ENCODE measurements around the gene KLK4. TPM values are rescaled to one million over a fixed set of nuclear protein-coding genes. Genes with fewer than 3 reads are reported as not detected.
A peak's percentile ranks its signal among the peaks of the same experiment; 100 is the strongest.

Gene KLK4
- total and polyA plus RNA-seq, 10 of the 15 experiments (the other 5 are each of a cell fraction or from before 2014, with no cell fraction given): 0.06 to 0.31 TPM; not detected in 8

- no peak overlapping the region for H2AFZ ChIP-seq (ENCODE audit: control insufficient read depth, low read depth, low read length)
- 93% methylated on average over 3 of the region's 4 CpGs for WGBS (ENCODE audit: insufficient coverage, insufficient replicate concordance, low lambda C conversion rate, missing lambda C conversion rate)
- H3K4me3 ChIP-seq: no peak overlapping the region
- ATAC-seq (no peak), DNase-seq (ENCODE audit: low read depth, low spot score) (no peak), FAIRE-seq (no peak)
- CTCF ChIA-PET: no interaction called here
- no peaks in the 10 kb centered on the region for H3K36me3 ChIP-seq (ENCODE audit: control insufficient read depth in 2 of 2, insufficient read depth in 2 of 2, low read length in 1 of 2)
- BruUV-seq (replicated peaks): no TSS peak
- H3K27me3 ChIP-seq (replicated peaks in 1 of 2; ENCODE audit: control insufficient read depth in 2 of 2, insufficient read depth in 2 of 2, low read length in 1 of 2): no peaks in the 10 kb centered on the region
- H3K27ac ChIP-seq (ENCODE audit: control insufficient read depth, insufficient read depth): no peak overlapping the region
- no peak overlapping the region for H3K4me2 ChIP-seq (ENCODE audit: control insufficient read depth, insufficient read depth)
- H3K79me2 ChIP-seq (ENCODE audit: control insufficient read depth, insufficient read depth, low read length): no peaks in the 10 kb centered on the region
- intact Hi-C loops (cut with micrococcal nuclease; ENCODE audit: unreplicated experiment) (no loop called here), in situ Hi-C loops (cut with MboI) (no loop called here)
- H3K4me1 ChIP-seq (ENCODE audit: control insufficient read depth, insufficient read depth, low read length): peaks cover 5% of the 10 kb centered on the region
- no peak overlapping the region for H3K9ac ChIP-seq (ENCODE audit: control insufficient read depth, insufficient read depth, low read length)
- H4K20me1 ChIP-seq (ENCODE audit: control insufficient read depth, insufficient read depth): no peaks in the 10 kb centered on the region
- TF ChIP-seq TARDBP (IDR thresholded peaks at IDR 0.05; ENCODE audit: borderline replicate concordance) (no peak), ZNF622 (IDR thresholded peaks at IDR 0.05) (no peak), ASH2L (IDR thresholded peaks at IDR 0.05; ENCODE audit: borderline replicate concordance, low read depth) (no peak), MTA2 (IDR thresholded peaks at IDR 0.05; ENCODE audit: low read depth) (no peak), NRF1 (conservative IDR thresholded peaks at IDR 0.05; ENCODE audit: low read depth, low read length) (no peak)
- SMC1A ChIA-PET (ENCODE audit: uncharacterized antibody, unreplicated experiment): interaction anchor here (1.7 to 3.8 kb wide), 2 partner anchors 19 to 197 kb away, joined by 3 to 32 read pairs; no protein-coding TSS in a partner anchor
- RAD21 ChIA-PET (ENCODE audit: unreplicated experiment): interaction anchor here (1.6 kb wide), 1 partner anchor 19 kb away, joined by 4 read pairs; no protein-coding TSS in a partner anchor
- POLR2A ChIA-PET: no interaction called here
- no peaks in the 10 kb centered on the region; the same call in 2 of the 3 replicates for H3K9me3 ChIP-seq (replicated peaks; ENCODE audit: control insufficient read depth, insufficient read depth, low read length)
Observed at GRCh38 chr19:50902640-50903039, 8.6 kb downstream of the KLK4 start.

- Histone ChIP-seq H3K36me3 (ENCODE audit: control insufficient read depth in 2 of 2, insufficient read depth in 2 of 2, low read length in 1 of 2) (no peaks in the 10 kb centered on the region), H3K27ac (ENCODE audit: control insufficient read depth, insufficient read depth) (no peak overlapping the region), H3K27me3 (replicated peaks in 1 of 2; ENCODE audit: control insufficient read depth in 2 of 2, insufficient read depth in 2 of 2, low read length in 1 of 2) (no peaks in the 10 kb centered on the region), H3K9ac (ENCODE audit: control insufficient read depth, insufficient read depth, low read length) (no peak overlapping the region), H3K4me2 (ENCODE audit: control insufficient read depth, insufficient read depth) (no peak overlapping the region), H4K20me1 (ENCODE audit: control insufficient read depth, insufficient read depth) (no peaks in the 10 kb centered on the region), H3K4me1 (ENCODE audit: control insufficient read depth, insufficient read depth, low read length) (peaks cover 21% of the 10 kb centered on the region), H3K9me3 (replicated peaks; ENCODE audit: control insufficient read depth, insufficient read depth, low read length) (peaks cover 5% of the 10 kb centered on the region; the same call in 1 of the 3 replicates), H2AFZ (ENCODE audit: control insufficient read depth, low read depth, low read length) (no peak overlapping the region), H3K79me2 (ENCODE audit: control insufficient read depth, insufficient read depth, low read length) (no peaks in the 10 kb centered on the region), H3K4me3 (no peak overlapping the region)
- no peak for ATAC-seq
- ChIA-PET SMC1A (ENCODE audit: uncharacterized antibody, unreplicated experiment) (interaction anchor here (0.7 to 4.7 kb wide), 5 partner anchors 10 to 1226 kb away, joined by 3 to 28 read pairs (median 3); no protein-coding TSS in a partner anchor), POLR2A (interaction anchor here (0.6 kb wide), 2 partner anchors 9 to 18 kb away, joined by 3 to 4 read pairs; no protein-coding TSS in a partner anchor), CTCF (interaction anchor here (1.0 to 4.0 kb wide), 3 partner anchors 22 to 343 kb away, joined by 3 to 33 read pairs (median 4); no protein-coding TSS in a partner anchor), RAD21 (ENCODE audit: unreplicated experiment) (interaction anchor here (2.3 to 3.8 kb wide), 2 partner anchors 22 to 79 kb away, joined by 11 to 19 read pairs; no protein-coding TSS in a partner anchor)
- in situ Hi-C loops (cut with MboI) (loop anchor here (10.0 kb wide), 1 partner anchor 545 kb away; no protein-coding TSS in a partner anchor), intact Hi-C loops (cut with micrococcal nuclease; ENCODE audit: unreplicated experiment) (loop anchor here (5.0 to 10.0 kb wide), 2 partner anchors 62 to 545 kb away; no protein-coding TSS in a partner anchor)
- WGBS (ENCODE audit: insufficient coverage, insufficient replicate concordance, low lambda C conversion rate, missing lambda C conversion rate): 56% methylated on average over 3 of the region's 3 CpGs
- DNase-seq (ENCODE audit: low read depth, low spot score): no peak
- TF ChIP-seq ZBTB40 (IDR thresholded peaks at IDR 0.05; ENCODE audit: borderline replicate concordance) (peak; percentile 46; the same call in 1 of the 2 replicates), HDAC2 (IDR thresholded peaks at IDR 0.05) (no peak), LARP7 (IDR thresholded peaks at IDR 0.05) (no peak), NR2C1 (IDR thresholded peaks at IDR 0.05) (peak; percentile 91), SREBF1 (IDR thresholded peaks at IDR 0.05; ENCODE audit: low read length) (no peak), MTA3 (IDR thresholded peaks at IDR 0.05; ENCODE audit: borderline replicate concordance, low read length) (no peak)
- BruUV-seq (replicated peaks): no TSS peak
- FAIRE-seq: no peak
Observed at GRCh38 chr19:50899569-50899968, 11.6 kb downstream of the KLK4 start.

Data from GM12878 (cell line).